HG03378 (cell line): ENCODE measurements around the gene MYO7A.

Experiments
- ATAC-seq: cut with Tn5 transposase; IDR thresholded peaks from one replicate; pipeline ENCODE4 v1.9.1; 2021; ENCODE audit warnings: mild to moderate bottlenecking, moderate library complexity; ENCODE audit not compliant: unreplicated experiment

MYO7A gene

DNA sequence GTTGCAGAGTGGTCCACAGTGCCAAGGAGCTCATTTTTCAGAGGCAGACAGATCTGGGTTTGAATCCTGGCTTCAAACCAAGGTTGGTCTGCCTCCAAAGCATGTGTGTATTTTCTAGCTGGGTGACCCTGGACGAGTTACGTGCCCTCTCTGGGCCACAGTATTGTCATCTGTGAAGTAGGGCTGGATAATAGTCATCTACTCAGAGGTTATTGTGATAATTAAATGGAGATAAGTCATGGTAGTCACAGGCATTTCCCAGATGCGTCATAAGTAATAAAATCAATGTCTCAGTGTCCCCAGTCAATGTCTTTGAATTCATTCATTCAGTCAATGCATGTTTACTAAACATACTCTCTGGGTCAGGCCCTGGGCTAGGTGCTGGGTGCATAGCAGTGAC, 16.8 kb upstream of the MYO7A start:
- no peak for ATAC-seq

DNA sequence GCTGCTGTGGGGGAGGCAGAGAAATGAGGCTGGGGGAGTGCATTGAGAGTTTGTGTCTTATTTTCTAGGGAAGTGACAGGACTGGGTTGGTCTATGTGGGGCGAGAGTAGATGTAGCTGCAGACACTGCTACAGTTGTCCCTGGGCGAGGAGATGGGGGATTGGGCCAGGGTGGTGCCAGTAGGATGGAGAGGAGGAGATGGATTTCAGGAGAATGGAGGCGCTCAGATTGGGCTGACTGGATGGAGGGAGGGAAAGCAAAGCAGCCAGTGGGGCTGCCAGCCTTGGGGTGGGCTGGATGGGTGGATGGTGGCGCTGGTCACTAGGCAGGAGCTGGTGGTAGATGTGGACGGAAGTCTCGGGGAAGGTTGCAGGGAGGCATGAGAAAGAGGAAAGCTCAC, 16.1 kb upstream of the MYO7A start:
- no peak for ATAC-seq

DNA sequence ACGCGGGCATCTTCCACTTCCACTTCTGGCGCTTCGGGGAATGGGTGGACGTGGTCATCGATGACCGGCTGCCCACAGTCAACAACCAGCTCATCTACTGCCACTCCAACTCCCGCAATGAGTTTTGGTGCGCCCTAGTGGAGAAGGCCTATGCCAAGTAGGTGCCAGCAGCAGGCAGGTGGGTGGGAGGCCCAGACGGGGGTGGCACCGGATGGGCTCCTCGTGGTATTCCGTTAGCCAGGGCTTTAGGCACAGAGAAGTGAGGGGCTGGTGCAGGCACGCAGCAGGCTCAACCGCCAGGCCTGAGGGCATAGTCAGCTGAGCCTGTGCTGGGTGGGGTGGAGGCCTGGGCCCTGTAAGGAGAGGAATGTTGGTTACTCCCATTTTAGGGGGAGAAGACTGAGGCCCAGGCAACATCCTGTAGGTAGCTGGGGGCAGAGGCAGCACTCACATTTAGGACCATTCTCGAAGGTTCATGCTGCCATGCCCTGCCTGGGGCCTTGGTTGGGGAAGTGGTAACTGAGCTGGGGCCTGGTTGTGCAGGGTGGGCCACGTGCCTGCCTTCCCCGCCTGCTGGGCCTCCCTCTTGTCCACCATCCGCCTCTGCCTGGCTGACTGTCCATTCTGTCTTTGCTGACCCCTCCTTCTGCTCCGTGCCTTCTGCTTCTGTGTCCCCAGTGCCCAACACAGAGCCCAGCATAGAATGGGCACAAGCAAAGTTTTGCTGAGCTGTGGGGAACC, 15.2 kb upstream of the MYO7A start:
- ATAC-seq = no peak

DNA sequence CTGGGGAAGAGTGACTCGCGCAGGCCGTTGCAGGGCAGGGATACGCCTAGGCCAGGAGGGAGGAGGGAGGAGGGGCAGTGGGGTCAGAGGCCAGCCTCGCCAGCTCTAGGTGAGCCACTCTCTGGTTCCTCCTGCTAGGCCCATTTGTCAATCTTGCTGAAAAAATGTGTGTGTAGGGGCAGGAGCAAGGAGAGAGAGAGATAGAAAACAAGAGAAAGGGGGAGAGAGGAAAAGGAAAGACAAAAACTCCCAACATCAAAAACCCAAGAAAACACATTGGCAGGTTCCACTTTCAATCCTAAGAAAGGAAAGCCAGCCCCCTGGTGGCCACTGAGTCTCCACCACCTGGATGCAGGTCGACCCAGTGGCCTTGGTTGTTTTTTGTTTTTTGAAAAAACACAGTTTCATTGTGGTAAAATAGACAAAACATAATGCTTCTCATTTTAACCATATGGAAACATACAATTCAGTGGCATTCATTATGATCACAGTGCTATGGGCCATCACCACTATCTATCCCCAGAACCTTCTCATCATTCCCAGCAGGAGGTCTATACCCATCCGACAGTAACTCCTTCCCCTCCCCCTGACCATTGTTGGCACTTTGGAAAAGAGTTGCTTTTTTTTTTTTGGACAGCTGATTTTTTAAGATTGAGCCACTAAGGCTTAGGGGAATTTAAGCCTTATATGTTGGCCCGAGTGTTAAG, 14.5 kb upstream of the MYO7A start:
- no peak for ATAC-seq

DNA sequence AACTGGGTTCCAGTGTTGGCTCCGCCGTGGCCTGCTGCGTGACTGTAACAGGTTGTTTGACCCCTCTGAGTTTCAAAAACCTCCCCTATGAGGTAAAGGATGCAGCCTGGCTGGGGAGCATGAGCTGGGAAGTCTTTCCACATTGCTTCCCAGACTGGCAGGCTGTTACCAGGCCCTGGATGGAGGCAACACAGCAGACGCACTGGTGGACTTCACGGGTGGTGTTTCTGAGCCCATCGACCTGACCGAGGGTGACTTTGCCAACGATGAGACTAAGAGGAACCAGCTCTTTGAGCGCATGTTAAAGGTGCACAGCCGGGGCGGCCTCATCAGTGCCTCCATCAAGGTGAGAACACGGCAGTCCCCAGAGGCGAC, 14.0 kb upstream of the MYO7A start:
- ATAC-seq = no peak

DNA sequence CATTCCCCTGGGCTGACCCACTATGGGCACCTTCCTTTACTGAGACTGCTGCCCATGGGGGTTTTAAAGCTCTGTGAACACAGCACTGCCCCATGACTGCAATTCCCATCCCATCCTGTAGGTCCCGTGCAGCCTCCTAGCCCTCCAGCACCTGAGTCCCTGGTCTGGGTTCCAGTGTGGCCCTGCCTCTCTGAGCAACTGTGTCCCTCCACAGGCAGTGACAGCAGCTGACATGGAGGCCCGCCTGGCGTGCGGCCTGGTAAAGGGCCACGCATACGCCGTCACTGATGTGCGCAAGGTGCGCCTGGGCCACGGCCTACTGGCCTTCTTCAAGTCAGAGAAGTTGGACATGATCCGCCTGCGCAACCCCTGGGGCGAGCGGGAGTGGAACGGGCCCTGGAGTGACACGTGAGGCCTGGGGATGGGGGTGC, 12.8 kb upstream of the MYO7A start:
- no peak for ATAC-seq

DNA sequence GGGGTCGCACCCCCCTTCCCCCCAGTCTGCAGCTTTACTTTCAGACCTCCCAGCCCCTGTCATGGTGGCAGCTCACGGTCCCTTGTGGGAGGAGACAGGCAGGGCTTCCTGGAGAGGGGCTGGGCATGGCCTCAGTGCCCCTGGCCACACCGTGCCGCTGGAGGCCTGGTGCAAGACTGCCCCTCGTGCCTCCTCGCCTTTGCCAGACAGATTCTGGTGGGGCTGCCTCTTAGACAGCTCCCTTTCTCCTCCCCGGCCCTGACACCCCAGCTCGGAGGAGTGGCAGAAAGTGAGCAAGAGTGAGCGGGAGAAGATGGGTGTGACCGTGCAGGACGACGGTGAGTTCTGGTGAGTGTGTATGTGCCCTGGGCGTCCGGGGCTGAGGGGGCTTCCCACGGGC, 12.1 kb upstream of the MYO7A start:
- no peak for ATAC-seq

DNA sequence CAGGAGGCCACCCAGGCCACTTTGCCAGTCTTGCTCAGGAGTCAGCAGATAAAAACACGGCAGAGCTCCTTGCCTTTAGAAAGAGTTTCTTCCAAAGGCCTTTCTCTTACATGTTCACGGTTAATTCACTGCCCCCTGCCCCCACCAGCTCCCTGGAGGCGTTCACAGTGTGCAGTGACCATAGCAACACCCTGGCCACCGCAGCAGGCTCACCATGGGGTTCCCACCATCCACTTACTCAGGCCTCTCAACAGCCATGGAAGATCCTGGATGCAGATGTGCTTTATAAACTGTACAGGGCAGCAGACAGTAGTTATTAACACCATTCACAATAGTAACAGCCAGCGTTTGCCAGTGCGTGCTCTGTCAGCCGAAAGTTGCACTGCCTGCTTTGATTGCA, 10.6 kb upstream of the MYO7A start:
- ATAC-seq = no peak

DNA sequence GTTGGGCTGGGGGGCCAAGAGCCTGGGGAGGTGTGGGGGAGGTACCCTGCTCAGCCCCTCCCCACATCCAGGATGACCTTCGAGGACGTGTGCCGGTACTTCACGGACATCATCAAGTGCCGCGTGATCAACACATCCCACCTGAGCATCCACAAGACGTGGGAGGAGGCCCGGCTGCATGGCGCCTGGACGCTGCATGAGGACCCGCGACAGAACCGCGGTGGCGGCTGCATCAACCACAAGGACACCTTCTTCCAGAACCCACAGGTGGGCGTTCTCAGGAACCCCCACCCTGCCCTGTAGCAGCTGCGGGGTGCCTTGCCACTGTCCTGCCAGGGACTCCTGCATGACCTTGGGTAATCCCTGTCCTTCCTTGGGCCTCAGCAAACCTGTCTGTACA, 10.0 kb upstream of the MYO7A start:
- no peak for ATAC-seq

DNA sequence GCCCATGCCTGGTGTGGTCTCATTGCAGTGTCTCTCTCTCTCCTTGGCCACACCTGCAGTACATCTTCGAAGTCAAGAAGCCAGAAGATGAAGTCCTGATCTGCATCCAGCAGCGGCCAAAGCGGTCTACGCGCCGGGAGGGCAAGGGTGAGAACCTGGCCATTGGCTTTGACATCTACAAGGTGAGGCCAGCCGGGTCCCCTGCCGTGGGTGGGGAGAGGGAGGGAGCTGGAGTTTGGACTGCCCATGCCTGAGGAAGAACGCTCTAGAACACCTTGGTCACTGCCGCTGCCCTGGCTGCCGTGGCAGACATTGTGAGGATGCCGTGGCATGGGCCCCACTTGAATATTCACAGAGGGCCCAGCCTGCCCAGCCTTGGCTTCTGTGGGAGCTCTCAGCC, 9.1 kb upstream of the MYO7A start:
- ATAC-seq = no peak

DNA sequence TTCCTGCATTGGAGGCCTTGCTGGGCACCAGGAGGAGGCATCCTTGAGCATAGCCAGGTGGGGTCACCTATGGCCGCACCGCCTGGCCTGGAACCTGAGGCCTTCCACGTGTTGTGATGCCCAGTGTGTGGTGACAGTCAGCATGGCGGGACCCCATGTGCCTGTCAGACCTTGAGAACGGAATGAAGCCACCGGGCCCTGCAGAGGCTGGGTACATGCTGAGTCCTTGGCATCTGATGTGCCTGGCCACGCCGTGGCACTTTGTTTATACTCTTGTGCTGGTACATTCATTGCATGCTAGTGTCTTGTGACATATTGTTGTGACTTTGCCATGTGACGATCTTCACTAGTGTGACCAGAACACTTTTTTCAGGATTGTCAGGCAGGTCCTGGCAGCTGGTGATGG, 8.5 kb upstream of the MYO7A start:
- no peak for ATAC-seq

DNA sequence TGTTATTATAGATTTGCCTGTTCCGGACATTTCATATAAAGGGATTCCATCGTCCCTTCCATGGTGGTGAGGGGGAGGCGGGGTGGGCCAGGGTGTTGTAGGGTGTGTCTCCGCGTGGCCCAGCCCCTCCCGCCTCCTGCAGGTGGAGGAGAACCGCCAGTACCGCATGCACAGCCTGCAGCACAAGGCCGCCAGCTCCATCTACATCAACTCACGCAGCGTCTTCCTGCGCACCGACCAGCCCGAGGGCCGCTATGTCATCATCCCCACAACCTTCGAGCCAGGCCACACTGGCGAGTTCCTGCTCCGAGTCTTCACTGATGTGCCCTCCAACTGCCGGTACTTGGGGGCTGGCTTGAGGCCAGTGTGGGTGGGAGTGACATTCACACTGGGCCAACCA, 7.5 kb upstream of the MYO7A start:
- no peak for ATAC-seq

DNA sequence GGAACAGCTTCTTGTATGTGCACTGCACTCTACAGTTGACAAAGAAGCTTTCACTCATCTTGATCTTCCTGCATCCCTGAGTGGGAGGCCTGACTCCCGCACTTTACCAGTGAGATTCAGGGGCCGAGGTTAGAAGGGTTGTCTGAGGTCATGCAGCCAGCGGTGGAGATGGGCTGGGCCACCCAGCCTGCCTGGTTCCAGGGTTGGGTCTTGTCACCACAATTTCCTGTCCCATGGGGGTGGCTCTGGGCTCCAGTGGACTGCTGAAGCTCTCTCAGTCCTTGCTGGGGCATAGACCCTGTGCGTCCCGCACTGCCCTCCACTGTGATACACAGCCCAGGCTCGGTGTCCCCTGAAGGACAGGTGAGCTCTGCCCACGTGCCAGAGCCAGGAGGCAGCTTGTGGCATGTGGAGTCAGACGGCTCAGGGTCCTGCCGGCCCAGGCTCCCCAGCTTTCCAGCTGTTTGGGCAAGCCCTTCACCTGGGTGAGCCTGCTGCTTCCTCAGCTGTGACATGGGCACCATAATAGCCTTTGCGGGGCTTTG, 6.9 kb upstream of the MYO7A start:
- ATAC-seq = no peak

DNA sequence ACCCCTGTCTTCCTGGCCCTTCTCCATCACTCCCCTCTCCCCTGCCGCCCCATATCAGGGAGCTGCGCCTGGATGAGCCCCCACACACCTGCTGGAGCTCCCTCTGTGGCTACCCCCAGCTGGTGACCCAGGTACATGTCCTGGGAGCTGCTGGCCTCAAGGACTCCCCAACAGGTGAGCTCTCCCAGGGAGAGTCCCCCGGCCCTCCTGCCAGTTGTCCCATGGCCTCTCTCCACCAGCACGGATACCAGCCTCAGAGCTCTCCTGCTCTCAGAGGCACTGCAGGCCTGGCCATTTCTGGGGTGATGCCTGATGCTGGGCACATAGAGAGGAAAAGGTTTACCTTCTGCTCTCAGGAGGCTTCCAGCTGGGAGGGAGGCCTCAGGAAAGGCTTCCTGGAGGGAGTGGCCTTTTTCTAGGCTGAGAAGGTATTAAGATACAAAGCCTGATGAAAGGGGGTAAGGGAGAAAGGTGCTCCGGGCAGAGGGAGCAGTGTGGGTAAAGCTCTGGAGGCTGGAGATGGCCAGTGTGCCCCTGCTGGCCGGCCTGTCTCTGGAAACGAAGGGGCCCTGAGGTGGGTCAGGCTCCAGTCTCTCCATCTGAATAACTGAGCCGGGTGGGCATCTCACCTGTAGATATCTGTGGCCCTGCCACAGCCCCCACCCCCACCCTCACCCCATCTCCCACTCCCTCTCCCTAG, 6.0 kb upstream of the MYO7A start:
- no peak for ATAC-seq

DNA sequence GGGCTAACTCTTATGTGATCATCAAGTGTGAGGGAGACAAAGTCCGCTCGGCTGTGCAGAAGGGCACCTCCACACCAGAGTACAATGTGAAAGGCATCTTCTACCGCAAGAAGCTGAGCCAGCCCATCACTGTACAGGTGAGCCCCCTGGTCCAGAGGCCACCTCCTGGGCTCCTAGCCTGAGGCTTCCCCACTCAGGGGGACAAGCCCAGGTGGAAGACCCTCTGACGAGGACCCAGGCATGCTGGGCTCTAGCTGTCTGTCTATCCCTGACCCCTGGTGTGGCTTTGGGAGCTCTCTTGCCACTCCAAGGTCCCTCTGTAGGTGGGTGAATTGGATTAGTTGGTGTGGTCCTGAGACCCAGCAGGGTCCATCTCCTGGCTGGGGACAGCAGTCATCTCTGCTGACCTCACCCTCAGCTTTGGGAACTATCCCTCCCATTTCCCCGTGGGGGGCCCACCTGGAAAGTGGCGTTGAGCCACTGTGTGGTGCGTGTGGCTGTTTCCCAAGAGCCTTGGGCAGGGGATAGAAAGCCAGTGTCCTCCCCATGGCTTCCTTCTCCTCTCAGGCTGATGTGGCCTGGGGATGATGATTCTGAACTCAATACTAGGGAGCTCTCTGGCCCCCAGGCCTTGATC, 5.4 kb upstream of the MYO7A start:
- no peak for ATAC-seq

DNA sequence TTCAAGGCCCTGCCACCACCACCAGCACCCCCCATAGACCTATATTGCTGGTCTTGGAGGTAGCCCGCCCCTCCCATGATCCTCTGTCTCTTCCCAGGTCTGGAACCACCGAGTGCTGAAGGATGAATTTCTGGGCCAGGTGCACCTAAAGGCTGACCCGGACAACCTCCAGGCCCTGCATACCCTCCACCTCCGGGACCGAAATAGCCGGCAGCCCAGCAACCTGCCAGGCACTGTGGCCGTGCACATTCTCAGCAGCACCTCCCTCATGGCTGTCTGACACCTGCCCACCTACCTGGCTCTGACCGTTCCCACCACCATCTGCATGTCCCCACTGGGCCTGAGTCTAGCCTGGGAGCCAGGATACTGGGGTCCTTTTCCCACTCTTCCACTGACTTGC, 4.5 kb upstream of the MYO7A start:
- ATAC-seq = no peak

DNA sequence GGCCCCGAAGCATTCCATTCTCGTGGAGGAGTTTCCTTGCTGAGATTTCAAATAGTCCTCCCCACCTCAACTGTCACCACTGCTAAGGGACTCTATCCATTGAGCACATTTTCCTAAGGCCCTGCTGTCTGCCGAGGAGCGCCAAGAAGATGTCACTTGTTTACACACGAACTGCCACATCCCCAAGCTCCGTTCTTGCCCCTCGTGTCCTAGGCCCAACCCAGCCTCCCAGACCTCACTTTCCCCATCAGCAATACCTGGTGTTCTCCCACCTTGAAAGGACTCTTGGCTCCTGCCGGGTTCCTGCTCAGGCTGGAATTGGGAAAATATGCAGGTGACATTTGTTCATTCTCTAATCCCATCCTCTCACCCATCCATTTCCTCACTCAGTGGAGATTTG, 4.0 kb upstream of the MYO7A start:
- no peak for ATAC-seq

DNA sequence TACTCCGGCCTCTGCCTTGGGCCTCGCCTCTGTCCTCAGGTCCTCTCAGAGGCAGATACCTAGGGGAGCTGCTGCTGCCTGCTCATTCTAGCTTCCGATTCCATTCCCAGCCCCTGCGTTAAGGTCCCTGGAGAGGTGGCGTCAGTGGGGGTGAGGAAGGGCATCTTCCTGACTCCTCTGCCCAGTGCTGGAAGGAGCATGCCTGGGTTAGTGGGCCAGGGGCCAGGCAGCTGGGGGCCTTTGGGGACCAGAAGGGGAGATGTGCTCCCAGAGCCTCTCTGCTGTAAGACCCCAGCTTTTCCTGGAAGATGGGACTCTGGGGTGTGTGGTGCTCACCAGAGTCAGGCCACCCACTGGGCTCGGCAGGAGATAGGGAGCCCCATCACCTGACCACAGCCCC, 3.6 kb upstream of the MYO7A start:
- ATAC-seq = no peak

DNA sequence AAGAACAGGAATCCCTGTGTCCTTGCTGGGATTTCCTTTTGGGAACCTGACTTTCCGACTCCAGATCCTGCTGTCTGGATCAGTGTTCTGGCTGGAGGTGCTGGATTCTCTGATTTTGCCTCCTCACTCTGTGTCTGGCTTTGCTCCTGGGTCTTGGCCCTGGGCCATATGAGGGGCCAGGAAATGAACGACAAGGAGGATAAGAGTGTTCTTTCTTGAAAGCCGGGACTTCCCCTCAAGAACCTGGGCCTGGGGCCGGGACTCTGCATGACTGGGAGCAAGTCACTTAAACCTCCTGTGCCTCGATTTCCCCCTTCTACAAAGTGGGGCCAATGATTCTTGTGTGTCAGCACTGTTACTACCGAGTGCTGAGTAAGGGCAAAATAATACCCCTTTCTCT, 2.9 kb upstream of the MYO7A start:
- no peak for ATAC-seq

DNA sequence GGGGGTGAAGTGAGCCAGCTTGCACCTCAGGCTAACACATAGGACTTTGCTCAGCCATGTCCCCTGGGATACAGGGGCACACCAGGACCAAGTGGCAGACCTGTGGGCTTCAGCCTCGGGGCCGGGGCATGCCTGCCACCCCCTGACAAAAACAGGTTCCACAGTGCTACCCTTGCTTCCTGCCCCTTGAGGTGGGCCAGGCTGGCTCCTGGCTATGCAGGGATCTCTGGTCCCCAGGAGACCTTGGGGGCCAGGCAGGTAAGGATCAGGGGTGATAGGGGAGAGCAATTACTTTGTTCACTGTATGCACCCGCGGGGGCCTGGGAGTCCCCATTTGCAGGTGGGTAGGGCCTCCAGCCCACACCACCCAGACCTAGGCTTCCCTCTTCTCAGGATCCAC, 2.4 kb upstream of the MYO7A start:
- ATAC-seq = no peak

DNA sequence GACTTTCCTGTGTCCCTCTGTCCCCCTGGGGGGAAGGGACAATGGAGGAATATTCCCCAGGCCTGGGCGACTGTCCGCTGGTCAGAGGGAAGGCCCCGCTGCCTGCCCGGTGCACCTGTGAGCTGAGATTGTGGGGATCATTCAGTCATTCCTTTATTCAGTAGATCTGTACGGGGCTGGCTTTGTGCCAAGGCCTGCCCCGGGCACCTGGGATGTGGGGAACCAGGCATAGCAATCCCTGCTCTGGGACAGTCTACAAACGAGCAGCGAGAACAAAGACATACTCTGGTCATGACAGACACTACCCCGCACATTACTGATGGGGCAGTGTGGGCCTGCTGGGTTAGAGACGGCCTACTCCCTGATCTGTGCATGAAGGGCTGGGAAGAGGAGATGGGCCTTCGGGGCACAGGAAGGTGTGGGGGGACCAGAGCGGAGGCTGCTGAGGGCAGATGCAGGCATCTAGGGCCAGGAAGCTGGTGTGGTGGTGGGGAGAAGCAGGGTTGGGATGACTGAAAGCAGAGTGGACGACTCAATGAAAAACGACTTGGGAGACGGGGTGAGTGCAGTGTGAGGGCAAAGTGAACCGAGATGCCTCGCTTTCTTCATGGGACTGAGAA, 1.8 kb upstream of the MYO7A start:
- no peak for ATAC-seq
